HepG2 (cell line): ENCODE measurements around the gene MTMR1. TPM values are rescaled to one million over a fixed set of nuclear protein-coding genes. Genes with fewer than 3 reads are reported as not detected.

Experiments used
- ATAC-seq: fragments of 200-7000 bp; cut with Tn5 transposase; 3 replicates; pipeline ENCODE4 v1.9.1; 2020; ENCODE audit warnings: mild to moderate bottlenecking, moderate library complexity
- Bru-seq: library from RNA; stranded (reverse); fragments of 400-500 nt; gene quantifications from one replicate; lab custom pipeline; 2021; lab: Mats Ljungman, UMichigan
- BruChase-seq, 2 experiments: library from RNA; stranded (reverse); fragments of 400-500 nt; gene quantifications; one replicate each; lab custom pipeline; 2021; lab: Mats Ljungman, UMichigan
- BruUV-seq: library from RNA; stranded (reverse); fragments of 400-500 nt; replicated peaks from 2 replicates; lab custom pipeline; 2021; lab: Mats Ljungman, UMichigan
- CTCF ChIA-PET: fragments of 300-600 bp; formaldehyde crosslinking; extraction: SDS; loops from one replicate; lab custom pipeline; 2021; ENCODE audit warnings: low total read pairs, inconsistent platforms, low intra/inter-chr PET ratio; lab: Yijun Ruan, JAX
- POLR2A ChIA-PET: fragments of 350-600 bp; sonication (Branson Sonifier 250); formaldehyde crosslinking; loops from one replicate; lab custom pipeline; 2020; ENCODE audit warnings: antibody characterized with exemption, inconsistent platforms; lab: Yijun Ruan, JAX
- DNase-seq: peaks from one replicate; pipeline ENCODE4 v3.0.0-alpha.2; 2015; ENCODE audit warnings: low spot score
- FAIRE-seq: peaks from 3 replicates; lab custom pipeline; 2011; peaks lifted over from hg19 to GRCh38; lab: Jason Lieb, UNC
- H2AFZ ChIP-seq: one replicate; pipeline ENCODE4 v1.6.1; 2011; ENCODE audit warnings: low read length, inconsistent platforms
- H3K27ac ChIP-seq: fragments of 300-600 bp; 3 replicates; pipeline ENCODE4 v1.8.0; 2011; ENCODE audit warnings: mixed run types, mild to moderate bottlenecking, mixed read lengths, low read length, inconsistent platforms; ENCODE audit not compliant: insufficient read depth; ENCODE audit errors: extremely low read length
- H3K27me3 ChIP-seq, 2 experiments: fragments of 200-600 bp in 1 of 2; 2 replicates in 1 of 2; 3 replicates in 1 of 2; pipeline versions ENCODE4 v1.6.0 to v1.8.0; 2011; ENCODE audit warnings: low read length in 2 of 2, mild to moderate bottlenecking in 2 of 2, moderate library complexity in 2 of 2, inconsistent platforms in 1 of 2; ENCODE audit not compliant: insufficient read depth in 2 of 2, control insufficient read depth in 1 of 2
- H3K36me3 ChIP-seq, 2 experiments: fragments of 200-600 bp in 1 of 2; replicated peaks in 1 of 2; 2 replicates in 1 of 2; 3 replicates in 1 of 2; pipeline versions ENCODE4 v1.5.1 to v1.8.0; 2011; ENCODE audit warnings: low read length in 2 of 2, inconsistent platforms in 1 of 2; ENCODE audit not compliant: insufficient read depth in 2 of 2, control insufficient read depth in 1 of 2
- H3K4me1 ChIP-seq: 2 replicates; pipeline ENCODE4 v1.5.1; 2012; ENCODE audit warnings: low read length, inconsistent platforms; ENCODE audit not compliant: insufficient read depth
- H3K4me2 ChIP-seq: 2 replicates; pipeline ENCODE4 v1.6.0; 2011; ENCODE audit warnings: low read depth, low read length, inconsistent platforms
- H3K4me3 ChIP-seq, 3 experiments: fragments of 200-600 bp in 1 of 3; sonication (generic), shearing (Covaris generic) in 1 of 3; replicated peaks in 1 of 3; 2 replicates each; pipeline ENCODE4 v1.5.1; 2011 to 2016; ENCODE audit warnings: low read length in 3 of 3, inconsistent platforms in 2 of 3, low read depth in 2 of 3, mild to moderate bottlenecking in 2 of 3, control low read depth in 1 of 3, mixed read lengths in 1 of 3; ENCODE audit not compliant: insufficient read depth in 1 of 3
- H3K79me2 ChIP-seq: one replicate; pipeline ENCODE4 v1.6.1; 2011; ENCODE audit warnings: low read length, inconsistent platforms; ENCODE audit not compliant: insufficient read depth
- H3K9ac ChIP-seq: 2 replicates; pipeline ENCODE4 v1.6.0; 2011; ENCODE audit warnings: mild to moderate bottlenecking, low read depth, low read length, inconsistent platforms; ENCODE audit not compliant: insufficient read depth
- H3K9me3 ChIP-seq: 2 replicates; pipeline ENCODE4 v1.5.1; 2012; ENCODE audit warnings: mild to moderate bottlenecking, low read length
- H4K20me1 ChIP-seq: 2 replicates; pipeline ENCODE4 v1.6.0; 2011; ENCODE audit warnings: inconsistent platforms, mild to moderate bottlenecking, low read length, moderate library complexity; ENCODE audit not compliant: insufficient read depth
- CCDC6 ChIP-seq: sonication (generic); formaldehyde crosslinking; IDR thresholded peaks from 2 replicates; pipeline ENCODE4 v1.8.1; 2022; ENCODE audit warnings: mild to moderate bottlenecking, missing genetic modification reagents, moderate library complexity
- NR2C2 ChIP-seq: sonication (generic); formaldehyde crosslinking; IDR thresholded peaks from 2 replicates; pipeline ENCODE4 v1.4.0; 2020; ENCODE audit warnings: missing genetic modification reagents, mild to moderate bottlenecking, moderate library complexity, borderline replicate concordance
- POLR2A ChIP-seq, 2 experiments: IDR thresholded peaks; 2 replicates each; pipeline ENCODE4 v1.6.1; 2011; ENCODE audit warnings: low read depth in 2 of 2, low read length in 2 of 2, mild to moderate bottlenecking in 1 of 2, moderate library complexity in 1 of 2; ENCODE audit not compliant: insufficient read depth in 1 of 2
- RBFOX2 ChIP-seq: fragments of 200-400 bp; formaldehyde crosslinking; IDR thresholded peaks from 2 replicates; pipeline ENCODE4 v1.6.1; 2017; ENCODE audit warnings: low read depth, mild to moderate bottlenecking, low read length
- SAP130 ChIP-seq: IDR thresholded peaks from 2 replicates; pipeline ENCODE4 v1.6.1; 2016; ENCODE audit warnings: low read depth
- TAF15 ChIP-seq: fragments of 200-400 bp; formaldehyde crosslinking; IDR thresholded peaks from one replicate; pipeline ENCODE4 v1.6.1; 2018; ENCODE audit warnings: mild to moderate bottlenecking, low read depth, low read length; ENCODE audit not compliant: poor library complexity, severe bottlenecking
- TFAP4 ChIP-seq: sonication (generic); IDR thresholded peaks from 2 replicates; pipeline ENCODE4 v1.6.1; 2016; ENCODE audit warnings: low read depth, borderline replicate concordance
- ZFX ChIP-seq: sonication (generic); formaldehyde crosslinking; IDR thresholded peaks from 2 replicates; pipeline ENCODE4 v1.4.0; 2020; ENCODE audit warnings: mild to moderate bottlenecking, low read depth, missing genetic modification reagents, moderate library complexity
- ZFY ChIP-seq: sonication (generic); formaldehyde crosslinking; IDR thresholded peaks from 2 replicates; pipeline ENCODE4 v1.4.0; 2020; ENCODE audit warnings: missing genetic modification reagents
- ZSCAN21 ChIP-seq: sonication (generic); formaldehyde crosslinking; IDR thresholded peaks from 2 replicates; pipeline ENCODE4 v1.8.0; 2022; ENCODE audit warnings: mild to moderate bottlenecking, missing genetic modification reagents, moderate library complexity, borderline replicate concordance
- WGBS: methylation state at CpG from one replicate; pipeline ENCODE4 v1.1.6; 2017; ENCODE audit warnings: low lambda C conversion rate; 5-methylcytosine and 5-hydroxymethylcytosine counted together
- in situ Hi-C: cut with HindIII; loops from 2 replicates; pipeline ENCODE4 v1.10.0; 2017; ENCODE audit warnings: low pct_unique_long_range_greater_than_20kb; ENCODE audit not compliant: extremely low pct_ligation_motif_present
- intact Hi-C: fragments of 100-400 bp; cut with micrococcal nuclease; formaldehyde crosslinking; loops from one replicate; pipeline ENCODE4 v1.10.0; 2022; ENCODE audit not compliant: unreplicated experiment
- long read RNA-seq, 2 experiments: library from RNA in 1 of 2; library from polyadenylated mRNA in 1 of 2; stranded (forward) in 1 of 2; unstranded in 1 of 2; transcript quantifications; one replicate each; pipeline ENCODE4 v2.0.0, GENCODE V29; 2019 to 2022
- polyA minus RNA-seq, 3 experiments: library from RNA; depleted of rRNA, polyadenylated mRNA; stranded (reverse); fragments of >200 nt; gene quantifications; 2 replicates each; pipeline ENCODE4 v1.2.3, GENCODE V29; 2011; ENCODE audit warnings: low replicate concordance in 1 of 3
- polyA plus RNA-seq, 8 experiments: library from polyadenylated mRNA; depleted of rRNA in 3 of 8; stranded (reverse) in 7 of 8; unstranded in 1 of 8; fragments of >200 nt; fragmentation: Illumina TruSeq in 4 of 8; extraction: Trizol in 4 of 8; gene quantifications; 2 replicates each; pipeline versions ENCODE4 v1.2.1 to v1.2.3, GENCODE V29; 2011 to 2016; ENCODE audit warnings: low read depth in 4 of 8, missing spikeins in 1 of 8, mixed read lengths in 1 of 8; ENCODE audit not compliant: insufficient read depth in 1 of 8
- total RNA-seq, 5 experiments: library from RNA; depleted of rRNA; stranded (reverse); fragments of >200 nt; fragmentation: Illumina TruSeq; extraction: Trizol; gene quantifications; 2 replicates each; pipeline ENCODE4 v1.2.3, GENCODE V29; 2016; ENCODE audit warnings: low read depth in 1 of 5
- TF ChIP-seq, protein P1 (sequence below): sonication (generic); formaldehyde crosslinking; IDR thresholded peaks from 2 replicates; pipeline ENCODE4 v1.4.0; 2020; ENCODE audit warnings: missing genetic modification reagents
- TF ChIP-seq, protein P2 (sequence below): sonication (generic); formaldehyde crosslinking; IDR thresholded peaks from 2 replicates; pipeline ENCODE4 v1.9.0; 2022; ENCODE audit warnings: missing genetic modification reagents, mild to moderate bottlenecking, borderline replicate concordance

Gene MTMR1
- total RNA-seq (2016; rRNA removed; fragmentation: Illumina TruSeq; extraction: Trizol) (11.1 and 11.3 TPM in 2 replicates), polyA plus RNA-seq (2011; rRNA removed) (8.9 and 9.1 TPM in 2 replicates), polyA minus RNA-seq (2011; rRNA and poly(A)+ RNA removed; ENCODE audit: low replicate concordance) (8.6 and 32.8 TPM in 2 replicates), Bru-seq, nascent RNA (percentile 67 among the genes with signal in this experiment), BruChase-seq, experiment 1, labeled RNA remaining after a 6-hour chase (percentile 69 among the genes with signal in this experiment), BruChase-seq, experiment 2, labeled RNA remaining after a 2-hour chase (percentile 64 among the genes with signal in this experiment)
- total RNA-seq (2016; cell fraction: cytosol; rRNA removed; fragmentation: Illumina TruSeq; extraction: Trizol; ENCODE audit: low read depth), result 4.9 and 6.2 TPM in 2 replicates
- total RNA-seq (2016; cell fraction: insoluble cytoplasmic fraction; rRNA removed; fragmentation: Illumina TruSeq; extraction: Trizol), result 10.8 and 10.9 TPM in 2 replicates
- total RNA-seq (2016; cell fraction: membrane; rRNA removed; fragmentation: Illumina TruSeq; extraction: Trizol), result 6.2 and 6.4 TPM in 2 replicates
- 11.7 and 14.6 TPM in 2 replicates for total RNA-seq (2016; cell fraction: nucleus; rRNA removed; fragmentation: Illumina TruSeq; extraction: Trizol)
- 5.0 and 5.7 TPM in 2 replicates for polyA plus RNA-seq (2011; cell fraction: cytosol; rRNA removed)
- 20.2 and 23.1 TPM in 2 replicates for polyA plus RNA-seq (2011; cell fraction: nucleus; rRNA removed)
- 6.0 and 7.7 TPM in 2 replicates for polyA plus RNA-seq (2012)
- polyA plus RNA-seq (2016; cell fraction: cytosol; fragmentation: Illumina TruSeq; extraction: Trizol; ENCODE audit: low read depth), result 0.63 and 0.69 TPM in 2 replicates
- polyA plus RNA-seq (2016; cell fraction: insoluble cytoplasmic fraction; fragmentation: Illumina TruSeq; extraction: Trizol; ENCODE audit: low read depth), result 9.7 and 9.8 TPM in 2 replicates
- polyA plus RNA-seq (2016; cell fraction: membrane; fragmentation: Illumina TruSeq; extraction: Trizol; ENCODE audit: low read depth), result 2.2 and 2.4 TPM in 2 replicates
- 22.9 and 26.7 TPM in 2 replicates for polyA plus RNA-seq (2016; cell fraction: nucleus; fragmentation: Illumina TruSeq; extraction: Trizol; ENCODE audit: insufficient read depth, low read depth)
- polyA minus RNA-seq (2011; cell fraction: cytosol; rRNA and poly(A)+ RNA removed), result 6.1 and 9.3 TPM in 2 replicates
- polyA minus RNA-seq (2011; cell fraction: nucleus; rRNA and poly(A)+ RNA removed), result 16.8 and 20.5 TPM in 2 replicates
- long read RNA-seq, experiment 1, partial matches to known transcripts, result 1 of 1 reads
- long read RNA-seq, experiment 1, other reads (novel, unspliced or antisense), result 0 of 1 reads
- long read RNA-seq, experiment 2, partial matches to known transcripts, result 3 of 12 reads
- long read RNA-seq, experiment 2, other reads (novel, unspliced or antisense), result 9 of 12 reads

DNA sequence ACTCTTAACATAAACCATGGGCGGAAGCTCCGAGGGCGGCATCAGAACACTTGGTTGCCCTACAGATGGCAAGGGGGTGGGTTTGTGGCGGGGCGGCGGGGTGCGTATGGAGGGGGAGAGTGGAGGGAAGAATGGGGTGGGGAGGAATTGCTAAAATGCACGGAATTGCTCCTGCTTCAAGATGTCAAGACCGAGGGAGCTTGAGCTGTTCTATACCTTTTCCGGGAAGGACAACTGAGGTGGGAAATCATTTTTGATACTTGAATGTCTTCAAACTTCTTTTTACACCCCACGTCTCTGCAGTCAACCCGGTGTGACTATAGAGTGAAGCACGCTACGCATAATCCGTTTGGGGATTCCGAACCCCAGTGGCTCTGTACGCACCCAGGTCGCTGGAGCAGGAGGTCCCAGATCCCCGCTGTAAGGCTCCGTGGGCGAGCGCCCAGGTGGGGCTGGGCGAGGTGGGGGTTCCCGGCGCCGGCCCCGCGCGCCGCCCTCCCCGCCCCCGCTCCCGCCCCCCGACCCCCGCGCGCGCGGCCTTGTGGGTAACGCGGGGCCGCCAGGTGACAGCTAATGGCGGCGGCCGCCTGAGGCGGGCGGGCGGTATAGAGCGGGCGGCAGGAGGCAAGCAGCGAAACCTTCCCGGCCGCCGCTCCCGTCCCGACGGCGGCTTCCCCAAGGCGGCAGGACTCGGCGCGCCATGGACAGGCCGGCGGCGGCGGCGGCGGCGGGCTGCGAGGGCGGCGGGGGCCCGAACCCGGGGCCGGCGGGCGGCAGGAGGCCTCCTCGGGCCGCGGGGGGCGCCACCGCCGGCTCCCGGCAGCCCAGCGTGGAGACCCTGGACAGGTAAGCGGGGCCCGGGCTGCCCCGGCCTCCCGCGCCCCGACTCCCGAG, at the start of gene MTMR1:
Gene MTMR1 (plus strand): TSS at position 566 of the 894 bp plus-strand sequence. CDS start 135 bp downstream, at position 701.
- no TSS peak for BruUV-seq
- CTCF ChIA-PET, result no interaction called here
- Histone ChIP-seq H3K36me3 (0 out of 5 replicates have a peak, but pooled peaks cover 0 to 3% of the 10 kb centered on the region in 2 experiments), H3K27me3 (no peaks in the 10 kb centered on the region), H3K79me2 (no peaks in the 10 kb centered on the region), H2AFZ (peak within 1 kb of the TSS; percentile 72), H3K4me3 (peak within 1 kb of the TSS; percentile 55 to 70 (median 69)), H3K4me1 (peaks cover 19% of the 10 kb centered on the region), H3K9me3 (no peaks in the 10 kb centered on the region), H4K20me1 (no peaks in the 10 kb centered on the region), H3K4me2 (peak within 1 kb of the TSS; percentile 74), H3K27ac (peak within 1 kb of the TSS; percentile 48), H3K9ac (peak within 1 kb of the TSS; percentile 64)
- whole genome bisulfite sequencing, result no CpG with 5 or more reads among the region's 92 CpGs
- POLR2A ChIA-PET, result interaction anchor here (1.5 to 2.1 kb wide), 2 partner anchors 125 to 754 kb away, joined by 3 to 9 read pairs; partner anchors contain the start of gene EOLA2
- ATAC-seq (peak; percentile 56), FAIRE-seq (no peak), DNase-seq (no peak)
- in situ Hi-C loops, result loop anchor here (25.0 kb wide), 1 partner anchor 731 kb away; no protein-coding TSS in a partner anchor
- intact Hi-C loops, result no loop called here
- TF ChIP-seq TAF15 (no peak), NR2C2 (CRISPR knock-in tag) (peak; percentile 38; the same call in 1 of the 2 replicates), TFAP4 (0 out of 2 replicates have a peak, but pooled peaks have one; percentile 10), ZFX (CRISPR knock-in tag) (peak; percentile 36; the same call in 1 of the 2 replicates), ZSCAN21 (CRISPR knock-in tag) (no peak), ZFY (peak; percentile 52), RBFOX2 (peak; percentile 55), POLR2A (IDR thresholded peaks at IDR 0.05; ENCODE audit: insufficient read depth in 1 of 2, low read depth in 2 of 2, low read length in 2 of 2) (peak in 1 of 2 experiments; percentile 56; a peak in 2 of 4 replicates), SAP130 (CRISPR knock-in tag) (0 out of 2 replicates have a peak, but pooled peaks have one; percentile 32), CCDC6 (CRISPR knock-in tag) (0 out of 2 replicates have a peak, but pooled peaks have one; percentile 54)
- TF ChIP-seq, protein P1, sequence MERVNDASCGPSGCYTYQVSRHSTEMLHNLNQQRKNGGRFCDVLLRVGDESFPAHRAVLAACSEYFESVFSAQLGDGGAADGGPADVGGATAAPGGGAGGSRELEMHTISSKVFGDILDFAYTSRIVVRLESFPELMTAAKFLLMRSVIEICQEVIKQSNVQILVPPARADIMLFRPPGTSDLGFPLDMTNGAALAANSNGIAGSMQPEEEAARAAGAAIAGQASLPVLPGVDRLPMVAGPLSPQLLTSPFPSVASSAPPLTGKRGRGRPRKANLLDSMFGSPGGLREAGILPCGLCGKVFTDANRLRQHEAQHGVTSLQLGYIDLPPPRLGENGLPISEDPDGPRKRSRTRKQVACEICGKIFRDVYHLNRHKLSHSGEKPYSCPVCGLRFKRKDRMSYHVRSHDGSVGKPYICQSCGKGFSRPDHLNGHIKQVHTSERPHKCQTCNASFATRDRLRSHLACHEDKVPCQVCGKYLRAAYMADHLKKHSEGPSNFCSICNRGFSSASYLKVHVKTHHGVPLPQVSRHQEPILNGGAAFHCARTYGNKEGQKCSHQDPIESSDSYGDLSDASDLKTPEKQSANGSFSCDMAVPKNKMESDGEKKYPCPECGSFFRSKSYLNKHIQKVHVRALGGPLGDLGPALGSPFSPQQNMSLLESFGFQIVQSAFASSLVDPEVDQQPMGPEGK (CRISPR knock-in tag), result peak; percentile 58
- TF ChIP-seq, protein P2, sequence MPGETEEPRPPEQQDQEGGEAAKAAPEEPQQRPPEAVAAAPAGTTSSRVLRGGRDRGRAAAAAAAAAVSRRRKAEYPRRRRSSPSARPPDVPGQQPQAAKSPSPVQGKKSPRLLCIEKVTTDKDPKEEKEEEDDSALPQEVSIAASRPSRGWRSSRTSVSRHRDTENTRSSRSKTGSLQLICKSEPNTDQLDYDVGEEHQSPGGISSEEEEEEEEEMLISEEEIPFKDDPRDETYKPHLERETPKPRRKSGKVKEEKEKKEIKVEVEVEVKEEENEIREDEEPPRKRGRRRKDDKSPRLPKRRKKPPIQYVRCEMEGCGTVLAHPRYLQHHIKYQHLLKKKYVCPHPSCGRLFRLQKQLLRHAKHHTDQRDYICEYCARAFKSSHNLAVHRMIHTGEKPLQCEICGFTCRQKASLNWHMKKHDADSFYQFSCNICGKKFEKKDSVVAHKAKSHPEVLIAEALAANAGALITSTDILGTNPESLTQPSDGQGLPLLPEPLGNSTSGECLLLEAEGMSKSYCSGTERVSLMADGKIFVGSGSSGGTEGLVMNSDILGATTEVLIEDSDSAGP (CRISPR knock-in tag), result no peak
